ENCODE results near the gene NSUN4.

DNA sequence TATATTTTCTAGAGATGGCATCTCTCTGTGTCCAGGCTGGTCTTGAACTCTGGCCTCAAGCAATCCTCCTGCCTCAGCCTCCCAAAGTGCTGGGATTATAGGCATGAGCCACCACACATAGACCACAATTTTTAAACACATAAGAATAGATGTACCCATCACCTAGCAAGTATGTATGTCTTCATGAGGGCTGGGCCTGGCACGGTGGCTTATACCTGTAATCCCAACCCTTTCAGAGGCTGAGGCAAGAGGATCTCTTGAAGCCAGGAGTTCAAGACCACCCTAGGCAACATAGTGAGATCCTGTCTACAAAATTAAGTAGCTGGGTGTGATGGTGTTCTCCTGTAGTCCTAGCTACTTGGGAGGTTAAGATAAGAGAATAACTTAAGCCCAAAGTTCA, 23.3 kb upstream of the NSUN4 start:
- TF ChIP-seq, protein P1, sequence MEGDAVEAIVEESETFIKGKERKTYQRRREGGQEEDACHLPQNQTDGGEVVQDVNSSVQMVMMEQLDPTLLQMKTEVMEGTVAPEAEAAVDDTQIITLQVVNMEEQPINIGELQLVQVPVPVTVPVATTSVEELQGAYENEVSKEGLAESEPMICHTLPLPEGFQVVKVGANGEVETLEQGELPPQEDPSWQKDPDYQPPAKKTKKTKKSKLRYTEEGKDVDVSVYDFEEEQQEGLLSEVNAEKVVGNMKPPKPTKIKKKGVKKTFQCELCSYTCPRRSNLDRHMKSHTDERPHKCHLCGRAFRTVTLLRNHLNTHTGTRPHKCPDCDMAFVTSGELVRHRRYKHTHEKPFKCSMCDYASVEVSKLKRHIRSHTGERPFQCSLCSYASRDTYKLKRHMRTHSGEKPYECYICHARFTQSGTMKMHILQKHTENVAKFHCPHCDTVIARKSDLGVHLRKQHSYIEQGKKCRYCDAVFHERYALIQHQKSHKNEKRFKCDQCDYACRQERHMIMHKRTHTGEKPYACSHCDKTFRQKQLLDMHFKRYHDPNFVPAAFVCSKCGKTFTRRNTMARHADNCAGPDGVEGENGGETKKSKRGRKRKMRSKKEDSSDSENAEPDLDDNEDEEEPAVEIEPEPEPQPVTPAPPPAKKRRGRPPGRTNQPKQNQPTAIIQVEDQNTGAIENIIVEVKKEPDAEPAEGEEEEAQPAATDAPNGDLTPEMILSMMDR (IDR thresholded peaks at IDR 0.05), result no peak
- TF ChIP-seq POLR2A (IDR thresholded peaks at IDR 0.05), result no peak

Measured in Peyer's patch (tissue), 4 donors.